Keratinocyte (primary cell): ENCODE measurements around the gene UTP11. TPM values are rescaled to one million over a fixed set of nuclear protein-coding genes. Genes with fewer than 3 reads are reported as not detected.
A peak's percentile ranks its signal among the peaks of the same experiment; 100 is the strongest.
"Not testable (repeated sequence)": the region's sequence is repeated elsewhere in the genome, so short reads cannot be mapped to it uniquely, and the experiment has no call there.

ENCODE experiments used
- DNase-seq: peaks from one replicate; pipeline ENCODE4 v3.0.0-alpha.2; 2011; ENCODE audit warnings: low read depth, missing footprints, low spot score
- FAIRE-seq: peaks from 2 replicates; lab custom pipeline; 2011; peaks lifted over from hg19 to GRCh38; lab: Jason Lieb, UNC
- H2AFZ ChIP-seq: 2 replicates; pipeline ENCODE4 v1.6.0; 2012; ENCODE audit warnings: low read length, control low read depth, inconsistent platforms; ENCODE audit not compliant: control insufficient read depth
- H3K27ac ChIP-seq: 2 replicates; pipeline ENCODE4 v1.5.1; 2011; ENCODE audit warnings: low read length; ENCODE audit not compliant: control insufficient read depth, insufficient read depth
- H3K27me3 ChIP-seq: 3 replicates; pipeline ENCODE4 v1.6.0; 2011; ENCODE audit warnings: low read length; ENCODE audit not compliant: control insufficient read depth, insufficient read depth; ENCODE audit errors: extremely low read depth
- H3K36me3 ChIP-seq, 2 experiments: 2 replicates in 1 of 2; 3 replicates in 1 of 2; pipeline ENCODE4 v1.5.1; 2011; ENCODE audit warnings: low read length in 2 of 2, mild to moderate bottlenecking in 1 of 2; ENCODE audit not compliant: control insufficient read depth in 2 of 2, insufficient read depth in 2 of 2; ENCODE audit errors: extremely low read depth in 1 of 2
- H3K4me1 ChIP-seq: 3 replicates; pipeline ENCODE4 v1.5.1; 2011; ENCODE audit warnings: low read length; ENCODE audit not compliant: control insufficient read depth, insufficient read depth; ENCODE audit errors: extremely low read depth
- H3K4me2 ChIP-seq: 3 replicates; pipeline ENCODE4 v1.6.0; 2011; ENCODE audit warnings: low read depth, low read length; ENCODE audit not compliant: control insufficient read depth, insufficient read depth; ENCODE audit errors: extremely low read depth
- H3K4me3 ChIP-seq, 3 experiments: fragments of 200-600 bp in 1 of 3; sonication (generic) in 1 of 3; 2 replicates in 2 of 3; 3 replicates in 1 of 3; pipeline ENCODE4 v1.5.1; 2011 to 2016; ENCODE audit warnings: low read length in 3 of 3, mild to moderate bottlenecking in 3 of 3, control low read depth in 2 of 3, inconsistent platforms in 1 of 3, low read depth in 1 of 3, mixed read lengths in 1 of 3, mixed run types in 1 of 3, moderate library complexity in 1 of 3; ENCODE audit not compliant: control insufficient read depth in 2 of 3, insufficient read depth in 2 of 3; ENCODE audit errors: extremely low read depth in 1 of 3
- H3K79me2 ChIP-seq: 2 replicates; pipeline ENCODE4 v1.6.0; 2012; ENCODE audit warnings: low read length; ENCODE audit not compliant: control insufficient read depth, insufficient read depth
- H3K9ac ChIP-seq: 3 replicates; pipeline ENCODE4 v1.6.0; 2011; ENCODE audit warnings: low read length; ENCODE audit not compliant: control insufficient read depth, insufficient read depth; ENCODE audit errors: extremely low read depth
- H3K9me1 ChIP-seq: 3 replicates; pipeline ENCODE4 v1.6.0; 2011; ENCODE audit warnings: low read length; ENCODE audit not compliant: control insufficient read depth, insufficient read depth; ENCODE audit errors: extremely low read depth
- H3K9me3 ChIP-seq: 2 replicates; pipeline ENCODE4 v1.5.1; 2012; ENCODE audit warnings: low read depth, low read length; ENCODE audit not compliant: control insufficient read depth
- H4K20me1 ChIP-seq: 3 replicates; pipeline ENCODE4 v1.6.0; 2011; ENCODE audit warnings: low read length; ENCODE audit not compliant: control insufficient read depth, insufficient read depth; ENCODE audit errors: extremely low read depth
- CTCF ChIP-seq, 3 experiments: IDR thresholded peaks in 1 of 3; conservative IDR thresholded peaks in 1 of 3; optimal IDR thresholded peaks in 1 of 3; 2 replicates in 2 of 3; 3 replicates in 1 of 3; pipeline versions ENCODE3 to v1.5.1; 2011; ENCODE audit warnings: low read length in 3 of 3, mild to moderate bottlenecking in 3 of 3, moderate library complexity in 2 of 3, control low read depth in 1 of 3, inconsistent platforms in 1 of 3; ENCODE audit not compliant: insufficient read depth in 2 of 3; ENCODE audit errors: extremely low read depth in 1 of 3
- EZH2 ChIP-seq: IDR thresholded peaks from one replicate; pipeline ENCODE4 v1.6.1; 2012; ENCODE audit warnings: inconsistent platforms, mild to moderate bottlenecking, low read length, moderate library complexity
- dilution Hi-C: fragments of 300-500 bp; cut with MboI; formaldehyde crosslinking; loops from one replicate; pipeline ENCODE4 v1.7.0; 2020; ENCODE audit warnings: low sequenced_read_pairs; ENCODE audit not compliant: extremely low pct_ligation_motif_present
- polyA minus RNA-seq, 3 experiments: library from RNA; depleted of rRNA, polyadenylated mRNA; stranded (reverse); fragments of >200 nt; gene quantifications; 1 replicate in 1 of 3; 2 replicates in 1 of 3; 3 replicates in 1 of 3; pipeline ENCODE4 v1.2.3, GENCODE V29; 2011
- polyA plus RNA-seq, 5 experiments: library from polyadenylated mRNA; depleted of rRNA in 3 of 5; stranded (reverse) in 3 of 5; stranded (forward) in 1 of 5; unstranded in 1 of 5; fragments of >200 nt; gene quantifications; 1 replicate in 1 of 5; 2 replicates in 3 of 5; 3 replicates in 1 of 5; pipeline versions ENCODE4 v1.2.1 to v1.2.3, GENCODE V29; 2011 to 2012; ENCODE audit warnings: missing spikeins in 2 of 5, low read depth in 1 of 5, low replicate concordance in 1 of 5

Gene UTP11
- polyA plus RNA-seq (24.1 to 50.0 TPM (median 49.1 TPM) in 3 replicates), polyA minus RNA-seq (5.7 to 12.6 TPM (median 7.4 TPM) in 3 replicates)
- 145 TPM for polyA plus RNA-seq (2011; ENCODE audit: low read depth)
- polyA plus RNA-seq (2011; cell fraction: cytosol; rRNA removed), result 26.4 and 35.2 TPM in 2 replicates
- polyA plus RNA-seq (2011; cell fraction: nucleus; rRNA removed), result 24.5 and 39.0 TPM in 2 replicates
- 31.7 and 64.5 TPM in 2 replicates for polyA plus RNA-seq (2012; ENCODE audit: low replicate concordance)
- polyA minus RNA-seq (2011; cell fraction: cytosol; rRNA and poly(A)+ RNA removed), result 15.3 TPM
- polyA minus RNA-seq (2011; cell fraction: nucleus; rRNA and poly(A)+ RNA removed), result 6.4 and 13.8 TPM in 2 replicates

GRCh38 chr1:38012363-38013226, at the start of gene UTP11:
Gene UTP11, plus strand, starts transcription at chr1:38012734. Its CDS starts 69 bp downstream, at chr1:38012803.
- H3K4me3 ChIP-seq, result peak within 1 kb of the TSS; percentile 69 to 92 (median 88)
- peak within 1 kb of the TSS; percentile 84 for H3K4me2 ChIP-seq
- peaks cover 48% of the 10 kb centered on the region for H3K79me2 ChIP-seq
- peaks cover 1 to 14% of the 10 kb centered on the region in 2 experiments for H3K36me3 ChIP-seq
- TF ChIP-seq CTCF (optimal IDR thresholded peaks at IDR 0.05 in 1 of 3, IDR thresholded peaks at IDR 0.05 in 1 of 3, conservative IDR thresholded peaks at IDR 0.05 in 1 of 3; ENCODE audit: extremely low read depth in 1 of 3, insufficient read depth in 2 of 3, low read length in 3 of 3) (no peak), EZH2 (no peak)
- dilution Hi-C loops, result no loop called here
- H2AFZ ChIP-seq, result peak within 1 kb of the TSS; percentile 90
- peaks cover 35% of the 10 kb centered on the region for H3K4me1 ChIP-seq
- H3K27me3 ChIP-seq, result no peaks in the 10 kb centered on the region
- no peaks in the 10 kb centered on the region for H4K20me1 ChIP-seq
- DNase-seq (peak; percentile 98), FAIRE-seq (peak; percentile 79)
- H3K9ac ChIP-seq, result peak within 1 kb of the TSS; percentile 95
- H3K9me1 ChIP-seq, result peaks cover 3% of the 10 kb centered on the region
- no peaks in the 10 kb centered on the region for H3K9me3 ChIP-seq
- peak within 1 kb of the TSS; percentile 92 for H3K27ac ChIP-seq

GRCh38 chr1:37964106-37964505, 48.4 kb upstream of the UTP11 start:
- H4K20me1 ChIP-seq, H3K9ac ChIP-seq, H3K4me3 ChIP-seq, dilution Hi-C loops, H3K9me1 ChIP-seq, H3K27ac ChIP-seq, DNase-seq, H2AFZ ChIP-seq, H3K79me2 ChIP-seq, H3K9me3 ChIP-seq, H3K4me2 ChIP-seq, H3K27me3 ChIP-seq, H3K4me1 ChIP-seq, FAIRE-seq: not testable (repeated sequence)
- H3K36me3 ChIP-seq, result peaks cover 14 to 16% of the 10 kb centered on the region in 2 experiments
